Ovary (tissue), 3 donors: ENCODE data around the gene NUP93.

Source experiments
- EP300 ChIP-seq: sonication (generic); formaldehyde crosslinking; IDR thresholded peaks from one replicate; pipeline ENCODE4 v1.6.1; 2017; ENCODE audit warnings: antibody characterized with exemption
- POLR2A ChIP-seq: fragments of 450-650 bp; IDR thresholded peaks from one replicate; pipeline ENCODE4 v1.6.1; 2017; ENCODE audit warnings: antibody characterized with exemption, mild to moderate bottlenecking, moderate library complexity
- TF ChIP-seq, protein P1 (sequence below), 3 donors: fragments of 450-650 bp in 2 of 3; fragments of 200-600 bp in 1 of 3; IDR thresholded peaks; one replicate each; pipeline versions ENCODE4 v1.5.1 to v1.8.0; 2016 to 2022; ENCODE audit warnings: antibody characterized with exemption in 3 of 3, mild to moderate bottlenecking in 1 of 3
- donor health status: DM: no; HTN: no; CAD: no.

DNA sequence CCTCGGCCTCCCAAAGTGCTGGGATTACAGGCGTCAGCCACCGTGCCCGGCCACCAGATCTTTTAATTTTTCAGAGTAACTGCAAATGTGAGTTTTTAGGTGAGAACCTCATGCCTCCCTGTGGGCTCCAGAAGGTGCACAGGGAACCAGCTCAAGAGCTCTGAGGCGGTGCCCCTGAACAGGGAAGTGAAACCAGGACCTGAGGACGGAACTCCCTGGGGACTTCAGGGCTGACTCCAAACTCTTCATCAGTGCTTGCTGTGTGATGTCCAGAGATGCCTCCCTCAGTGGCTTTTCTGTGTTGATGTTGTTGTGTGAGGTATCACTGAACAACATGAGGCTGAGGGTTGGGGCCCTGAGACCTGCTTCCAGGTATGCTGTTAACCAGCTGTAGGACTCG, 158.9 kb downstream of the NUP93 start:
- TF ChIP-seq, protein P1, sequence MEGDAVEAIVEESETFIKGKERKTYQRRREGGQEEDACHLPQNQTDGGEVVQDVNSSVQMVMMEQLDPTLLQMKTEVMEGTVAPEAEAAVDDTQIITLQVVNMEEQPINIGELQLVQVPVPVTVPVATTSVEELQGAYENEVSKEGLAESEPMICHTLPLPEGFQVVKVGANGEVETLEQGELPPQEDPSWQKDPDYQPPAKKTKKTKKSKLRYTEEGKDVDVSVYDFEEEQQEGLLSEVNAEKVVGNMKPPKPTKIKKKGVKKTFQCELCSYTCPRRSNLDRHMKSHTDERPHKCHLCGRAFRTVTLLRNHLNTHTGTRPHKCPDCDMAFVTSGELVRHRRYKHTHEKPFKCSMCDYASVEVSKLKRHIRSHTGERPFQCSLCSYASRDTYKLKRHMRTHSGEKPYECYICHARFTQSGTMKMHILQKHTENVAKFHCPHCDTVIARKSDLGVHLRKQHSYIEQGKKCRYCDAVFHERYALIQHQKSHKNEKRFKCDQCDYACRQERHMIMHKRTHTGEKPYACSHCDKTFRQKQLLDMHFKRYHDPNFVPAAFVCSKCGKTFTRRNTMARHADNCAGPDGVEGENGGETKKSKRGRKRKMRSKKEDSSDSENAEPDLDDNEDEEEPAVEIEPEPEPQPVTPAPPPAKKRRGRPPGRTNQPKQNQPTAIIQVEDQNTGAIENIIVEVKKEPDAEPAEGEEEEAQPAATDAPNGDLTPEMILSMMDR (IDR thresholded peaks at IDR 0.05), result no peak
- no peak for TF ChIP-seq POLR2A
- TF ChIP-seq EP300, result no peak
